Kidney (tissue), 14 donors: ENCODE measurements around the gene DCTN2. TPM values are rescaled to one million over a fixed set of nuclear protein-coding genes. Genes with fewer than 3 reads are reported as not detected.
"Not testable (repeated sequence)": the region's sequence is repeated elsewhere in the genome, so short reads cannot be mapped to it uniquely, and the experiment has no call there.

Experiments
- DNase-seq, 5 donors: peaks; one replicate each; pipeline ENCODE4 v3.0.0-alpha.2; 2013 to 2020
- FAIRE-seq: peaks from 2 replicates; lab custom pipeline; 2012; peaks lifted over from hg19 to GRCh38; lab: Jason Lieb, UNC
- H3K27ac ChIP-seq, 2 donors: one replicate each; pipeline ENCODE4 v1.7.0; 2013; ENCODE audit warnings: low read depth in 2 of 2, low read length in 2 of 2, inconsistent platforms in 1 of 2
- H3K27me3 ChIP-seq: one replicate; pipeline ENCODE4 v1.7.1; 2013; ENCODE audit warnings: low read length, inconsistent platforms; ENCODE audit not compliant: control insufficient read depth, insufficient read depth
- H3K36me3 ChIP-seq, 3 donors: one replicate each; pipeline versions ENCODE4 v1.7.0 to v1.7.1; 2013; ENCODE audit warnings: low read length in 3 of 3, control low read depth in 1 of 3, inconsistent platforms in 1 of 3; ENCODE audit not compliant: insufficient read depth in 3 of 3, control insufficient read depth in 2 of 3
- H3K4me1 ChIP-seq, 3 donors: one replicate each; pipeline versions ENCODE4 v1.7.0 to v1.7.1; 2013; ENCODE audit warnings: low read length in 3 of 3, inconsistent platforms in 1 of 3, low read depth in 1 of 3; ENCODE audit not compliant: control insufficient read depth in 2 of 3, insufficient read depth in 2 of 3
- H3K4me3 ChIP-seq, 3 donors: one replicate each; pipeline versions ENCODE4 v1.7.0 to v1.8.1; 2013; ENCODE audit warnings: low read length in 3 of 3, control low read depth in 1 of 3, inconsistent platforms in 1 of 3
- H3K9ac ChIP-seq, 3 donors: one replicate each; pipeline versions ENCODE4 v1.7.0 to v1.7.1; 2013; ENCODE audit warnings: low read length in 3 of 3, control low read depth in 1 of 3, inconsistent platforms in 1 of 3
- H3K9me3 ChIP-seq, 3 donors: one replicate each; pipeline versions ENCODE4 v1.7.0 to v1.7.1; 2013; ENCODE audit warnings: low read length in 3 of 3, control low read depth in 1 of 3, inconsistent platforms in 1 of 3; ENCODE audit not compliant: control insufficient read depth in 2 of 3, insufficient read depth in 1 of 3
- CTCF ChIP-seq: IDR thresholded peaks from 3 replicates; pipeline ENCODE4 v1.5.1; 2012; ENCODE audit warnings: mild to moderate bottlenecking, moderate library complexity, borderline replicate concordance; ENCODE audit not compliant: insufficient read depth; ENCODE audit errors: extremely low read depth
- intact Hi-C: fragments of 100-400 bp; cut with DNase I; formaldehyde crosslinking; loops from one replicate; pipeline ENCODE4 v1.11.1; 2022
- polyA plus RNA-seq: library from polyadenylated mRNA; stranded (reverse); fragments of 350-450 nt; fragmentation: Illumina TruSeq; extraction: RNeasy Lipid Tissue Mini Kit (QIAGEN cat#74804); gene quantifications from one replicate; pipeline ENCODE4 v1.2.3, GENCODE V29; 2014; ENCODE audit warnings: low read depth, low replicate concordance; ENCODE audit not compliant: insufficient read depth
- total RNA-seq: library from RNA; stranded (reverse); fragmentation: NEBNext Ultra II Directional; extraction: Animal tissue kit (Norgen Biotek cat#: 25700); gene quantifications from one replicate; pipeline ENCODE4 v1.2.1, GENCODE V29; 2021
- donor health status: control.
- donor health status: control.
- donor health status: control.
- donor health status: control.
- donor health status: control.
- donor health status: DM: yes; HTN: yes; CAD: no.
- donor health status: Normal renal cell carcinoma (clear cell type).

DCTN2 gene
- total and polyA plus RNA-seq, 2 donors from 2014 or later, result 110 to 133 TPM

- Histone ChIP-seq H3K36me3 (peaks cover 19 to 56% (median 45%) of the 10 kb centered on the region in 3 donors), H3K4me1 (peaks cover 4 to 12% (median 9%) of the 10 kb centered on the region in 3 donors), H3K27ac (no peak overlapping the region), H3K27me3 (no peaks in the 10 kb centered on the region), H3K4me3 (no peak overlapping the region), H3K9ac (no peak overlapping the region), H3K9me3 (no peaks in the 10 kb centered on the region)
- intact Hi-C loops, result no loop called here
- no peak for FAIRE-seq
- DNase-seq, result no peak
- no peak for TF ChIP-seq CTCF
Observed at GRCh38 chr12:57515934-57516541, 31.0 kb downstream of the DCTN2 start.

DNA sequence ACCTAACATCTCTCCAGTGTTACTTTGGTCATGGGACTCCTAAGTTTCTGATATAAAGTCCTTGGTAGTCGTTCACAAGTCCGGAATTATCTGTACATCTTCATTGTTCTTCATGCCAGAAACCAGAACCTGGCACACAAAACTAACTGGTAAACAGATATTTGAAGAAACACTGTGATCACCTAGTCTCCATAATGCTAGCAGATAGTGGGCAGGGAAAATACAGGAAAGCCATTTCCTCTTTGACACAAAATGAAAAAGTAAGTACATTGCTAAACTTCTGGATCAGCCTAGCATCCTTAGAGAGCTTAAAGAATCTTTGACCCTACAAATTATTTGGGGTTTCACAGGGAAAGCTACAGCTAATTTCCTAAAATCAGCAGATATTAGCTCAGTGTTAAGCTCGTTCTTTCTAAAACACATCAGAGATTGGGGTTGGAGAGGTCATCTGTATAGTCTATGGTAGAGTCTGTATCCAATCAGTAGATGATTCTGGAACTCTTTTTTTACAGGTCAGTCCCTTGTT is 31.5 kb downstream of the DCTN2 start:
- TF ChIP-seq CTCF, result no peak
- intact Hi-C loops, result no loop called here
- FAIRE-seq (no peak), DNase-seq (no peak)
- peaks cover 19 to 56% (median 45%) of the 10 kb centered on the region in 3 donors for H3K36me3 ChIP-seq
- no peaks in the 10 kb centered on the region for H3K9me3 ChIP-seq
- peaks cover 4 to 12% (median 6%) of the 10 kb centered on the region in 3 donors for H3K4me1 ChIP-seq
- H3K27me3 ChIP-seq, result no peaks in the 10 kb centered on the region
- H3K4me3 ChIP-seq, result no peak overlapping the region
- H3K27ac ChIP-seq, result no peak overlapping the region
- H3K9ac ChIP-seq, result no peak overlapping the region

- no peak for TF ChIP-seq CTCF
- no peak overlapping the region for H3K4me3 ChIP-seq
- intact Hi-C loops, result no loop called here
- peaks cover 4 to 12% (median 6%) of the 10 kb centered on the region in 3 donors for H3K4me1 ChIP-seq
- DNase-seq, result no peak
- H3K27ac ChIP-seq, result no peak overlapping the region
- no peaks in the 10 kb centered on the region for H3K9me3 ChIP-seq
- no peak for FAIRE-seq
- no peak overlapping the region for H3K9ac ChIP-seq
- H3K36me3 ChIP-seq, result peaks cover 19 to 56% (median 45%) of the 10 kb centered on the region in 3 donors
- no peaks in the 10 kb centered on the region for H3K27me3 ChIP-seq
Observed at GRCh38 chr12:57514720-57515407, 32.1 kb downstream of the DCTN2 start.

- H3K9ac ChIP-seq, H3K27me3 ChIP-seq, H3K4me3 ChIP-seq, DNase-seq, H3K9me3 ChIP-seq, H3K4me1 ChIP-seq, H3K27ac ChIP-seq, intact Hi-C loops, FAIRE-seq: not testable (repeated sequence)
- H3K36me3 ChIP-seq, result peaks cover 19 to 56% (median 45%) of the 10 kb centered on the region in 3 donors
Observed at GRCh38 chr12:57514246-57514645, 32.7 kb downstream of the DCTN2 start.

DNA sequence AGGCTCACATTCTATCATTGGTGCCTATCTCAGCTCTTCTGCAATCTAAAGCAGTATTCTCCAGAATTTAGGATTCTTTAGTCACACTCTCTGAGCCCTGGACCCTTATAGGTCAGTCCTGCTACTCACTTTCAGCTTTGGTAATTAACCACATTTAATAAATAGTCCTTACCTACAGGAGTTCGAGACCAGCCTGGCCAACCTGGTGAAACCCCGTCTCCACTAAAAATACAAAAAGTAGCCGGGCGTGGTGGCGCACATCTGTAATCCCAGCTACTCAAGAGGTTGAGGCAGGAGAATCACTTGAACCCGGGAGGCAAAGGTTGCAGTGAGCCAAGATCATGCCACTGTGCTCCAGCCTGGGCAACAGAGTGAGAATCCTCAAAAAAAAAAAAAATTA is 33.3 kb downstream of the DCTN2 start:
- H3K27ac ChIP-seq, H3K9ac ChIP-seq, intact Hi-C loops, H3K27me3 ChIP-seq, DNase-seq, H3K4me1 ChIP-seq, H3K4me3 ChIP-seq, H3K9me3 ChIP-seq, FAIRE-seq: not testable (repeated sequence)
- peaks cover 19 to 56% (median 45%) of the 10 kb centered on the region in 3 donors for H3K36me3 ChIP-seq
